BE2C (cell line): ENCODE results near the gene QRICH1.

ENCODE experiments used
- DNase-seq: peaks from one replicate; pipeline ENCODE4 v3.0.0-alpha.2; 2020
- H3K27me3 ChIP-seq: fragments of 250-450 bp; sonication (Bioruptor Pico); 2 replicates; pipeline ENCODE4 v1.5.1; 2020; ENCODE audit warnings: mild to moderate bottlenecking
- H3K36me3 ChIP-seq: fragments of 250-450 bp; sonication (Bioruptor Pico); 2 replicates; pipeline ENCODE4 v1.5.1; 2020; ENCODE audit warnings: mild to moderate bottlenecking
- H3K4me1 ChIP-seq: fragments of 250-450 bp; sonication (Bioruptor Pico); 2 replicates; pipeline ENCODE4 v1.5.1; 2020
- H3K4me3 ChIP-seq: 2 replicates; pipeline ENCODE4 v1.5.1; 2011; ENCODE audit warnings: low read depth, low read length
- H3K9me3 ChIP-seq: fragments of 250-450 bp; sonication (Bioruptor Pico); 2 replicates; pipeline ENCODE4 v1.5.1; 2020
- CTCF ChIP-seq: IDR thresholded peaks from 2 replicates; pipeline ENCODE4 v1.5.1; 2012; ENCODE audit warnings: mild to moderate bottlenecking, low read depth, low read length

Gene QRICH1

DNA sequence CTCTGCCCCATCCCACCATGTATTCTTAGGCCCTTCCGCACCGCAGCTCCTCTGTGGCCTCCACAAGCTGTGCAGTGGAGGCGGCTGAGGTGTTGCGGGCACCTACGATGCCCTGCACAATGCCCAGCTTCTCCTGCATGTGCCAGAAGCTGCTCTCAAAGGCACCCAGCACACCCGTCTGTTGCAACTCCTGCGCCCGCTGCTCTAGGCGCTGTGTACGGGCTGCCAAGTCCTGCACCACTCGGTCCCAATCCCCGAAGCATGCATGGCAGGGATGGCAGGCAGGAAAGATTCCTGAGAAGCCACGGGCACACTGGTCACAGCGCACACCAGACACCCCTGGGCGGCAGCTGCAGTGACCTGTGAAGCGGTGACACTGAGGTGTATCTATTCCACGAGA lies 29.8 kb upstream of the QRICH1 start:
- no peak for DNase-seq
- Histone ChIP-seq H3K27me3 (no peaks in the 10 kb centered on the region), H3K36me3 (peaks cover 3% of the 10 kb centered on the region; the same call in 1 of the 2 replicates), H3K4me3 (no peak overlapping the region), H3K4me1 (no peaks in the 10 kb centered on the region), H3K9me3 (no peaks in the 10 kb centered on the region)
- TF ChIP-seq CTCF, result no peak

- Histone ChIP-seq H3K4me1 (no peaks in the 10 kb centered on the region), H3K27me3 (no peaks in the 10 kb centered on the region), H3K36me3 (peaks cover 3% of the 10 kb centered on the region; the same call in 1 of the 2 replicates), H3K4me3 (no peak overlapping the region), H3K9me3 (no peaks in the 10 kb centered on the region)
- DNase-seq, result no peak
- TF ChIP-seq CTCF, result no peak
Measured at GRCh38 chr3:49122886-49123545, 29.1 kb upstream of the QRICH1 start.

DNA sequence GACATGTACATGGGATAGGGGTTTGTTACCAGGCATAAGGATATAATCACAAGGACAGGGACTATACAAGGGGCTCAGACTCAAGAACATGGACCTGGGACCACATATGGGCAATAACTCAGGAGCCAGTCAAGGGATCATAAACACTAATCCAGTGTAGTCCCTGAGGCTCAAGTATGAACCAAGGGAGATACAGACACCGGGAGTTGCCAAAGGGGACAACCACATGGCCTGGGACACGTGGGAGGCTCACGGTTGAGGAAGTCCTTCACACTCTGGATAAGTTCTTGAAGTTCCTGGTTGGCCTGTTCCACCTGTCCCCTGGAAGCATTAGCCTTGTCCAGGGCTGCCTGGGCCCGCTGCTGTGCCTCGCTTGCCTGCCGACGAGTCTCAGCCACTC lies 28.6 kb upstream of the QRICH1 start:
- Histone ChIP-seq H3K9me3 (no peaks in the 10 kb centered on the region), H3K4me3 (no peak overlapping the region), H3K36me3 (peaks cover 3% of the 10 kb centered on the region; the same call in 1 of the 2 replicates), H3K27me3 (no peaks in the 10 kb centered on the region), H3K4me1 (no peaks in the 10 kb centered on the region)
- no peak for TF ChIP-seq CTCF
- no peak for DNase-seq

GRCh38 chr3:49122022-49122421 lies 28.2 kb upstream of the QRICH1 start:
- Histone ChIP-seq H3K36me3 (peaks cover 3% of the 10 kb centered on the region; the same call in 1 of the 2 replicates), H3K4me3 (no peak overlapping the region), H3K27me3 (no peaks in the 10 kb centered on the region), H3K4me1 (no peaks in the 10 kb centered on the region), H3K9me3 (no peaks in the 10 kb centered on the region)
- no peak for DNase-seq
- no peak for TF ChIP-seq CTCF

DNA sequence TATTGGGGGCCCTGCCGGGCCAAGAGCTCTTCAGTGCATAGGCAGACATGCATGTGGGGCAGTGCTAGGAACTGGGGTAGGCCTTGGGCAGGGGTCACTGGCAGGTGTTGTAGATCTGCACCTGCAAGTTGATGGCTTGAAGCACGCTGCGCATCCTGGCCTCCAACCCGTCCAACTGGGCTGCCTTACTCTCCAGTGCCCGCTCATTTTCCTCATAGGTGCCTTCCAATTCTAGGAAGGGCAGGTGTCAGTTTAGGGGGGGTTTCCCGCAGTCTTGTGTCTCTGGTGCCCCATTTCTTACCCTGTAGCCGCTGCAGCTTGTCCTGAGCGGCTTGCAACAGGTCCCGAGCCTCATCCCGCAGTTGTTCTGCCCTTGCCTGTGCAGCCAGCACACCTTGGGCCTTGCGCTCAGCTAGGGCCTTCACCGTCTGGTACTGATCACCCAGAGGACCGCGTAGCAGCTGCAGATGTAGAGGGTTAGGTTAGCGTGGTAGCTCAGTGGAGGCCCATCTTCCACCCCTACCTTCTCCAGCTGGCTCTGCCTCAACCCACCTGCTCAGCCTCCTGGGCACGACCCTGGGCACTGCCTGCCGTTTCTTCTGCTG lies 27.4 kb upstream of the QRICH1 start:
- no peak for TF ChIP-seq CTCF
- Histone ChIP-seq H3K27me3 (no peaks in the 10 kb centered on the region), H3K4me1 (no peaks in the 10 kb centered on the region), H3K9me3 (no peaks in the 10 kb centered on the region), H3K4me3 (peak overlapping the region; percentile 82; the same call in 1 of the 2 replicates), H3K36me3 (peaks cover 3% of the 10 kb centered on the region; the same call in 1 of the 2 replicates)
- DNase-seq, result no peak

DNA sequence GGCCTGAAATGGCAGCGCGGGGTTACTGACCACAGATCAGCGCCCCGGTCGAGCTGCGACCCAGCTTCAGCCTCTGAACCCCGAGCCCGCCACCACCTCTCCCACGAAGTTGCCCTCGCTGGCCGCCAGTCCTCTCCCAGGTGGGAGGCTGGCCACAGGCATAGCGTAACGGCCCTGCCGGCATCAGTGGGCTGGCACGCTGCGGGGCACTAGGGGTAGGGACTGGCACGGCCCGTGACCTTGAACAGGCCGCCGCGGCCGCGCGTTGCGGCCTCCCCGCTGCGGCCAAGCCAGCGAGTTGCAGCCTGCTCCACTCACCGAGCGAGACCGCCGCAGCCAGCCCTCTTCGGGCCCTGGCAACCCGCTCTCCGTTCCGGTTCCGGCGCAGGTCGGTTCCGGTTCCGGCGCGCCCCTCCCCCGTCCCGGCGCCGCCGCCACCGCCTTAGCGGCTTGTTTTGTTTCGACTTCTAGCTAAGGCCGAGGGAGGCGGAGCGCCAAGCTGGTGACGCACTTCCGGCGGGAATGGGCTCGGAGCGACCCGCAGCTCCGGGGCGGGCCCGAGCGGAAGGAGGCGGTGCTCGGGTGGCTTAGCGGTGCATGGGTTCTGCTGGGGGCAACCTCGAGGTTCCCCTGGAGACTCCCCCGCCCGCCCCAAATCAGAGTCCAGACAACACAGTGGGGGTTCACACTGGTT lies 26.7 kb upstream of the QRICH1 start, which contains the start of gene USP19:
Gene USP19 (minus strand): TSS at position 386 of the 694 bp plus-strand sequence. CDS start 1,678 bp downstream, outside the sequence.
- TF ChIP-seq CTCF, result no peak
- H3K36me3 ChIP-seq, result peaks cover 9% of the 10 kb centered on the region

More for the DNA sequence above, 26.7 kb upstream of the QRICH1 start, which contains the start of gene USP19:
- H3K9me3 ChIP-seq, result no peaks in the 10 kb centered on the region
- peak within 1 kb of the TSS; percentile 82 for H3K4me3 ChIP-seq
- H3K4me1 ChIP-seq, result no peaks in the 10 kb centered on the region
- peak; percentile 87 for DNase-seq
- H3K27me3 ChIP-seq, result no peaks in the 10 kb centered on the region
